A673 (cell line): ENCODE measurements around the gene IGFL3. TPM values are rescaled to one million over a fixed set of nuclear protein-coding genes. Genes with fewer than 3 reads are reported as not detected.

Experiments used
- BruUV-seq: library from RNA; stranded (reverse); fragments of 400-500 nt; replicated peaks from 2 replicates; lab custom pipeline; 2021; lab: Mats Ljungman, UMichigan
- CTCF ChIA-PET: fragments of 300-600 bp; sonication (Branson Sonifier 250); formaldehyde crosslinking; loops from one replicate; lab custom pipeline; 2022; ENCODE audit warnings: antibody characterized with exemption; lab: Charles Lee
- POLR2A ChIA-PET: fragments of 300-600 bp; sonication (Branson Sonifier 250); formaldehyde crosslinking; loops from one replicate; lab custom pipeline; 2022; ENCODE audit warnings: antibody characterized with exemption; ENCODE audit not compliant: low non-redundant PET; lab: Charles Lee
- DNase-seq: peaks from one replicate; pipeline ENCODE4 v3.0.0-alpha.2; 2015; ENCODE audit warnings: low spot score
- H3K27ac ChIP-seq: fragments of 200-600 bp; sonication (generic); 2 replicates; pipeline ENCODE4 v1.5.1; 2016; ENCODE audit warnings: mixed run types, low read depth, mild to moderate bottlenecking, mixed read lengths, antibody characterized with exemption, low read length; ENCODE audit not compliant: poor library complexity, severe bottlenecking
- H3K27me3 ChIP-seq: fragments of 200-600 bp; sonication (generic); replicated peaks from 2 replicates; pipeline ENCODE4 v1.6.1; 2017; ENCODE audit warnings: mixed run types, low read depth, mild to moderate bottlenecking, mixed read lengths, antibody characterized with exemption, low read length; ENCODE audit not compliant: insufficient read depth, poor library complexity
- H3K36me3 ChIP-seq: fragments of 200-600 bp; sonication (generic); 2 replicates; pipeline ENCODE4 v1.6.1; 2016; ENCODE audit warnings: mixed run types, mild to moderate bottlenecking, mixed read lengths, antibody characterized with exemption, low read length; ENCODE audit not compliant: insufficient read depth, poor library complexity, severe bottlenecking
- H3K4me1 ChIP-seq: fragments of 200-600 bp; sonication (generic); 2 replicates; pipeline ENCODE4 v1.6.1; 2017; ENCODE audit warnings: mixed run types, mild to moderate bottlenecking, mixed read lengths, antibody characterized with exemption, low read length; ENCODE audit not compliant: insufficient read depth, poor library complexity, severe bottlenecking
- H3K4me3 ChIP-seq: fragments of 200-600 bp; sonication (generic); 2 replicates; pipeline ENCODE4 v1.5.1; 2016; ENCODE audit warnings: low read depth, mixed run types, mild to moderate bottlenecking, mixed read lengths, low read length; ENCODE audit not compliant: poor library complexity, severe bottlenecking
- H3K9me3 ChIP-seq: fragments of 200-600 bp; sonication (generic); 2 replicates; pipeline ENCODE4 v1.6.1; 2016; ENCODE audit warnings: mixed run types, low read depth, mild to moderate bottlenecking, mixed read lengths, antibody characterized with exemption, low read length; ENCODE audit not compliant: poor library complexity, severe bottlenecking
- EZH2 ChIP-seq: fragments of 200-600 bp; sonication (generic); IDR thresholded peaks from 2 replicates; pipeline ENCODE4 v1.6.1; 2017; ENCODE audit warnings: borderline replicate concordance, low read depth, mild to moderate bottlenecking, mixed read lengths, antibody characterized with exemption, low read length; ENCODE audit not compliant: poor library complexity, severe bottlenecking
- intact Hi-C: fragments of 100-400 bp; cut with micrococcal nuclease; formaldehyde crosslinking; loops from one replicate; pipeline ENCODE4 v1.10.0; 2022; ENCODE audit not compliant: unreplicated experiment
- total RNA-seq: library from RNA; stranded (reverse); gene quantifications from 2 replicates; pipeline ENCODE4 v1.2.3, GENCODE V29; 2021
- TF ChIP-seq, protein P1 (sequence below): fragments of 300-800, 200-600 bp; sonication (generic); conservative IDR thresholded peaks from 2 replicates; pipeline ENCODE4 v1.5.1; 2017; ENCODE audit warnings: low read depth, mild to moderate bottlenecking, antibody characterized with exemption, low read length, moderate library complexity, mixed read lengths

Gene IGFL3
- total RNA-seq, 1 experiment from 2014 or later: not detected

DNA sequence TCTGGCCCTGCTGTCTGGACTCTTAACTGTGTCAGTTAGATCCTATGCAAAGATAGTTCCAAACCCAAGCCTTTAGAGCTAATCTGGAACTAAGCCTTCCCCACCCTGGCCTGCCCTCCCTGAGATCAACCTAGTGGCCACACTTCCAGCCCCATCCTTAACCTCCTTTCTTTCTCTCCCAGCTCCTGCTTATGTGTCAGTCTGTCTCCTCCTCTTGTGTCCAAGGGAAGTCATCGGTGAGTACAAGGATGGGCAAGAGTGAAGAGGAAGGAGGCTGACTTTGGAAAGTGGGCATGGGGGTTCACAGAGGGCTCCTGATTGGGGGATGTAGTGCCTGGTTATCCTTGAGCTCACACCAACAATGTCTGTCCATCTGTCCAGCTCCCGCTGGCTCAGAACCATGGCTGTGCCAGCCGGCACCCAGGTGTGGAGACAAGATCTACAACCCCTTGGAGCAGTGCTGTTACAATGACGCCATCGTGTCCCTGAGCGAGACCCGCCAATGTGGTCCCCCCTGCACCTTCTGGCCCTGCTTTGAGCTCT lies 35.8 kb upstream of the IGFL3 start:
- intact Hi-C loops: no loop called here
- no peak for TF ChIP-seq EZH2
- TF ChIP-seq, protein P1, sequence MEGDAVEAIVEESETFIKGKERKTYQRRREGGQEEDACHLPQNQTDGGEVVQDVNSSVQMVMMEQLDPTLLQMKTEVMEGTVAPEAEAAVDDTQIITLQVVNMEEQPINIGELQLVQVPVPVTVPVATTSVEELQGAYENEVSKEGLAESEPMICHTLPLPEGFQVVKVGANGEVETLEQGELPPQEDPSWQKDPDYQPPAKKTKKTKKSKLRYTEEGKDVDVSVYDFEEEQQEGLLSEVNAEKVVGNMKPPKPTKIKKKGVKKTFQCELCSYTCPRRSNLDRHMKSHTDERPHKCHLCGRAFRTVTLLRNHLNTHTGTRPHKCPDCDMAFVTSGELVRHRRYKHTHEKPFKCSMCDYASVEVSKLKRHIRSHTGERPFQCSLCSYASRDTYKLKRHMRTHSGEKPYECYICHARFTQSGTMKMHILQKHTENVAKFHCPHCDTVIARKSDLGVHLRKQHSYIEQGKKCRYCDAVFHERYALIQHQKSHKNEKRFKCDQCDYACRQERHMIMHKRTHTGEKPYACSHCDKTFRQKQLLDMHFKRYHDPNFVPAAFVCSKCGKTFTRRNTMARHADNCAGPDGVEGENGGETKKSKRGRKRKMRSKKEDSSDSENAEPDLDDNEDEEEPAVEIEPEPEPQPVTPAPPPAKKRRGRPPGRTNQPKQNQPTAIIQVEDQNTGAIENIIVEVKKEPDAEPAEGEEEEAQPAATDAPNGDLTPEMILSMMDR: no peak
- DNase-seq: no peak
- Histone ChIP-seq H3K27ac (no peak overlapping the region), H3K27me3 (peaks cover 8% of the 10 kb centered on the region), H3K9me3 (no peaks in the 10 kb centered on the region), H3K4me1 (no peaks in the 10 kb centered on the region), H3K4me3 (no peak overlapping the region), H3K36me3 (no peaks in the 10 kb centered on the region)
- CTCF ChIA-PET: no interaction called here
- POLR2A ChIA-PET: no interaction called here
- no TSS peak for BruUV-seq

DNA sequence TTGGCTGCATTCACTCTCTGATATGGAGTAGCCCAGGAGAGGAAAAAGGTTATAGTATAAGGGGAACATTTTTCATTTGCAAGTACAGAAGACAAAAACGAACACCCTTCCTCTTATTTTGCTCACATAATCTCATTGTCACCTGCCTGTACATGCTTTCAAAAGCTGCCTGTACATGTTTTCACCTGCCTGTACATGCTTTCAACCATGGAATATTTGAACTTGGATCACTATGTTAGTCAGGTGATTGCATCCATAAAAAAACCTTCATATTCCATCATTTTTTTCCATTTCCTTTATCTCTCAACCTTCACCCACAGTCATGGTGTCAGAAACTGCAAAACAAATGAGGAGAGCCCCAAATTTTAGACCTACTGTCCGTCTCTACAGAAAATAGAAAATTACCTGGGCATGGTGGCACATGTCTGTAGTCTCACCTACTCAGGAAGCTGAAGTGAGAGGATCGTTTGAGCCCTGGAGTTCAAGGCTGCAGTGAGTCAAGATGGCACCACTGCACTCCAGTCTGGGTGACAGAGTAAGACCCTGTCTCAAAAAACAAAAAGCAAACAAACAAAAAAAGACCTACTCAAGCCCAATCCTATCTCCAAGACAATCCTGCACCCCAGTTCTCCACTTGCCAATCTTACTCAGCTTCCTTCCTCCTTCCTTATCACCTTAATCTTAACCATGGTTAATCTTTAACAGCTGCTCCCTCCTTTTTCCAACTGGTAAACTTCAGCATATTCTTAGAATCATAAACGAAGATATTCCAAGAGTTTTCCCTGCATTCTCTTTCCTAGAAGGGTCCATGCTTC lies 35.1 kb upstream of the IGFL3 start:
- no peaks in the 10 kb centered on the region for H3K4me1 ChIP-seq
- ChIA-PET POLR2A (no interaction called here), CTCF (no interaction called here)
- BruUV-seq: no TSS peak
- H3K27ac ChIP-seq: no peak overlapping the region
- DNase-seq: no peak
- no peak overlapping the region for H3K4me3 ChIP-seq
- no peaks in the 10 kb centered on the region for H3K36me3 ChIP-seq
- H3K27me3 ChIP-seq: peaks cover 8% of the 10 kb centered on the region
- no peaks in the 10 kb centered on the region for H3K9me3 ChIP-seq
- no peak for TF ChIP-seq EZH2
- TF ChIP-seq, protein P1: no peak
- intact Hi-C loops: no loop called here

DNA sequence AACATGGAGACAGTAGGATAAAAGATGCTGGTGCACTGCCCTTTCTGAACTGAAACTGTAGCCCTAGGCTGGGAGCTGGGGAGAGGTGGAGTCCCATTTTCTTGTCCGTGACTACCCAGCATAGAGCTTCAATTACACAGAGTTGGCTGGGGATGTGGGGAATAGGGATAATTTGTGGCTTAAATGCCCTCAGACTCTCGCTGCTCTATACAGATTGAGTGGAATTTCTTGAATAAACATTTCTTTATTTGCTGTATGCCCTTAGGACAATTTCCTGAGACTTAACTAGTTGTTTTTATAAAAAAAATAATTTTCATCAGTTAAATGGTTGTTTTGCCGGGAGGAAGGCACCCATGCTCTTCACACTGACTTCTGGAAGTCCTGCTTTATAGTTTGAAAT lies 30.7 kb upstream of the IGFL3 start:
- H3K27me3 ChIP-seq: peaks cover 8% of the 10 kb centered on the region
- no TSS peak for BruUV-seq
- H3K4me3 ChIP-seq: no peak overlapping the region
- no peaks in the 10 kb centered on the region for H3K9me3 ChIP-seq
- ChIA-PET CTCF (no interaction called here), POLR2A (no interaction called here)
- intact Hi-C loops: no loop called here
- no peak for DNase-seq
- TF ChIP-seq EZH2: no peak
- TF ChIP-seq, protein P1: no peak
- H3K27ac ChIP-seq: no peak overlapping the region
- H3K4me1 ChIP-seq: no peaks in the 10 kb centered on the region
- H3K36me3 ChIP-seq: no peaks in the 10 kb centered on the region
